GM19240 (cell line): ENCODE measurements around the gene CRYM.
A peak's percentile ranks its signal among the peaks of the same experiment; 100 is the strongest.
"Not testable (repeated sequence)": the region's sequence is repeated elsewhere in the genome, so short reads cannot be mapped to it uniquely, and the experiment has no call there.

Experiments used
- DNase-seq: peaks from one replicate; pipeline ENCODE4 v3.0.0; 2011; ENCODE audit warnings: low spot score; ENCODE audit not compliant: insufficient read length

Gene CRYM

GRCh38 chr16:21277927-21278706 is at the start of gene CRYM:
Gene CRYM, minus strand, starts transcription at chr16:21278290. Its CDS starts 39 bp downstream, at chr16:21278251.
- DNase-seq, result peak; percentile 67

- DNase-seq, result no peak
Measured at GRCh38 chr16:21327046-21327445, 49.0 kb upstream of the CRYM start.

GRCh38 chr16:21326459-21326858 is 48.4 kb upstream of the CRYM start:
- DNase-seq, result no peak

GRCh38 chr16:21324267-21324666 is 46.2 kb upstream of the CRYM start:
- no peak for DNase-seq

- DNase-seq, result not testable (repeated sequence)
Measured at GRCh38 chr16:21322251-21322650, 44.2 kb upstream of the CRYM start.

GRCh38 chr16:21321736-21322135 is 43.6 kb upstream of the CRYM start:
- no peak for DNase-seq

GRCh38 chr16:21314339-21314738 is 36.2 kb upstream of the CRYM start:
- DNase-seq, result no peak

- not testable (repeated sequence) for DNase-seq
Measured at GRCh38 chr16:21312863-21313372, 34.8 kb upstream of the CRYM start.

GRCh38 chr16:21312046-21312445 is 34.0 kb upstream of the CRYM start:
- not testable (repeated sequence) for DNase-seq

GRCh38 chr16:21306712-21307111 is 28.6 kb upstream of the CRYM start:
- DNase-seq, result not testable (repeated sequence)

GRCh38 chr16:21302898-21303528 is 24.9 kb upstream of the CRYM start:
- no peak for DNase-seq

GRCh38 chr16:21302454-21302853 is 24.4 kb upstream of the CRYM start:
- no peak for DNase-seq

GRCh38 chr16:21301895-21302291 is 23.8 kb upstream of the CRYM start:
- DNase-seq, result no peak

- peak; percentile 56 for DNase-seq
Measured at GRCh38 chr16:21301168-21301894, 23.2 kb upstream of the CRYM start.

GRCh38 chr16:21300309-21301167 is 22.4 kb upstream of the CRYM start:
- DNase-seq, result peak; percentile 31

GRCh38 chr16:21289789-21290188 is 11.7 kb upstream of the CRYM start:
- DNase-seq, result not testable (repeated sequence)

- no peak for DNase-seq
Measured at GRCh38 chr16:21285314-21285713, 7.2 kb upstream of the CRYM start.

GRCh38 chr16:21284414-21284813 is 6.3 kb upstream of the CRYM start:
- DNase-seq, result no peak

- DNase-seq, result no peak
Measured at GRCh38 chr16:21283521-21284289, 5.6 kb upstream of the CRYM start.

- DNase-seq, result no peak
Measured at GRCh38 chr16:21281698-21282389, 3.8 kb upstream of the CRYM start.
